OCI-LY7 (cell line): ENCODE results near the gene IFT43. TPM values are rescaled to one million over a fixed set of nuclear protein-coding genes. Genes with fewer than 3 reads are reported as not detected.
A peak's percentile ranks its signal among the peaks of the same experiment; 100 is the strongest.

Experiments used
- BruUV-seq: library from RNA; stranded (reverse); fragments of 400-500 nt; replicated peaks from 2 replicates; lab custom pipeline; 2021; lab: Mats Ljungman, UMichigan
- CTCF ChIA-PET: fragments of 300-600 bp; sonication (Branson Sonifier 250); formaldehyde crosslinking; loops from one replicate; lab custom pipeline; 2022; ENCODE audit warnings: antibody characterized with exemption; ENCODE audit not compliant: unreplicated experiment; lab: Charles Lee
- POLR2A ChIA-PET: fragments of 300-600 bp; sonication (Branson Sonifier 250); formaldehyde crosslinking; loops from one replicate; lab custom pipeline; 2022; ENCODE audit warnings: antibody characterized with exemption; lab: Charles Lee
- DNase-seq: peaks from one replicate; pipeline ENCODE4 v3.0.0-alpha.2; 2015; ENCODE audit warnings: low spot score
- H2AFZ ChIP-seq: fragments of 200-600 bp; sonication (generic), shearing (Covaris generic); 2 replicates; pipeline ENCODE4 v1.6.1; 2014; ENCODE audit warnings: mild to moderate bottlenecking, antibody characterized with exemption, low read length, moderate library complexity
- H3K27ac ChIP-seq: fragments of 200-600 bp; sonication (generic); 2 replicates; pipeline ENCODE4 v1.5.1; 2014; ENCODE audit warnings: mixed run types, low read depth, mild to moderate bottlenecking, moderate library complexity, low read length, inconsistent platforms; ENCODE audit not compliant: poor library complexity, severe bottlenecking
- H3K36me3 ChIP-seq: fragments of 200-600 bp; sonication (generic); 2 replicates; pipeline ENCODE4 v1.6.1; 2014; ENCODE audit warnings: mild to moderate bottlenecking, antibody characterized with exemption, low read length, moderate library complexity, mixed read lengths; ENCODE audit not compliant: insufficient read depth
- H3K4me1 ChIP-seq: fragments of 200-600 bp; sonication (generic); 2 replicates; pipeline ENCODE4 v1.5.1; 2014; ENCODE audit warnings: mild to moderate bottlenecking, low read length; ENCODE audit not compliant: insufficient read depth, poor library complexity, severe bottlenecking
- H3K4me2 ChIP-seq: fragments of 200-600 bp; sonication (generic); 2 replicates; pipeline ENCODE4 v1.6.1; 2014; ENCODE audit warnings: mild to moderate bottlenecking, low read length
- H3K4me3 ChIP-seq: fragments of 200-600 bp; sonication (generic); 2 replicates; pipeline ENCODE4 v1.5.1; 2014; ENCODE audit warnings: mild to moderate bottlenecking, low read depth, low read length; ENCODE audit not compliant: poor library complexity, severe bottlenecking
- H3K79me2 ChIP-seq: fragments of 200-600 bp; sonication (generic); 2 replicates; pipeline ENCODE4 v1.6.1; 2016; ENCODE audit warnings: low read depth, mild to moderate bottlenecking, low read length, moderate library complexity, mixed read lengths; ENCODE audit not compliant: insufficient read depth
- H3K9me2 ChIP-seq: fragments of 200-600 bp; sonication (generic); 2 replicates; pipeline ENCODE4 v1.6.1; 2016; ENCODE audit warnings: mild to moderate bottlenecking, low read length, mixed read lengths; ENCODE audit not compliant: insufficient read depth
- H3K9me3 ChIP-seq: fragments of 200-600 bp; sonication (generic); 2 replicates; pipeline ENCODE4 v1.6.1; 2014; ENCODE audit warnings: mild to moderate bottlenecking, mixed run types, low read length, mixed read lengths
- H4K20me1 ChIP-seq: fragments of 200-600 bp; sonication (generic); 2 replicates; pipeline ENCODE4 v1.6.1; 2014; ENCODE audit warnings: mild to moderate bottlenecking, antibody characterized with exemption, low read length, moderate library complexity, mixed read lengths; ENCODE audit not compliant: insufficient read depth
- EZH2phosphoT487 ChIP-seq: fragments of 200-600 bp; sonication (generic); IDR thresholded peaks from 2 replicates; pipeline ENCODE4 v1.6.1; 2018; ENCODE audit warnings: low read depth, borderline replicate concordance, mild to moderate bottlenecking, mixed run types, antibody characterized with exemption, low read length, moderate library complexity, mixed read lengths
- intact Hi-C: fragments of 100-400 bp; cut with micrococcal nuclease; formaldehyde crosslinking; loops from one replicate; pipeline ENCODE4 v1.10.0; 2022; ENCODE audit not compliant: unreplicated experiment
- total RNA-seq, 2 experiments: library from RNA; depleted of rRNA in 1 of 2; stranded (reverse); fragments of >200 nt in 1 of 2; shearing (Covaris generic) in 1 of 2; gene quantifications; 2 replicates each; pipeline ENCODE4 v1.2.3, GENCODE V29; 2014 to 2022
- TF ChIP-seq, protein P1 (sequence below): fragments of 200-600 bp; sonication (generic); conservative IDR thresholded peaks from 2 replicates; pipeline ENCODE4 v1.5.1; 2014; ENCODE audit warnings: mild to moderate bottlenecking, antibody characterized with exemption, low read length, moderate library complexity, mixed read lengths

IFT43 gene
- total RNA-seq, 2 experiments from 2014 or later: 9.3 to 13.6 TPM

DNA sequence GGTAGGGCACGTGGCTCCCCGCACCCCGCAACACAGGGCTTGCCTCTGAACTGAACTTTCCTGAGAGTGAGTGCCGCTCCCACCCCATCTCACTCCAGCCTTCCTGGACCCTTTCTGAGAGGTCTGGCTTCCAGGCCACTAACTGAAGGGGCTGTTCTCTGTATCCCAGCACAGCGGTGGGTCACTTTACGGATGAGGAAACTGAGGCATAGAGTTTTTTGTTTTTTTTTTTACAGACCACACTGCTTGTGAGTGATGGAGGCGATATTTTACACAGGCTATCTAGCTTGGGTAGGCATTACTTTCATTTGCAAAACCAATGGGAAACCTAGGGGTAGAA is 2.6 kb upstream of the IFT43 start:
- TF ChIP-seq, protein P1, sequence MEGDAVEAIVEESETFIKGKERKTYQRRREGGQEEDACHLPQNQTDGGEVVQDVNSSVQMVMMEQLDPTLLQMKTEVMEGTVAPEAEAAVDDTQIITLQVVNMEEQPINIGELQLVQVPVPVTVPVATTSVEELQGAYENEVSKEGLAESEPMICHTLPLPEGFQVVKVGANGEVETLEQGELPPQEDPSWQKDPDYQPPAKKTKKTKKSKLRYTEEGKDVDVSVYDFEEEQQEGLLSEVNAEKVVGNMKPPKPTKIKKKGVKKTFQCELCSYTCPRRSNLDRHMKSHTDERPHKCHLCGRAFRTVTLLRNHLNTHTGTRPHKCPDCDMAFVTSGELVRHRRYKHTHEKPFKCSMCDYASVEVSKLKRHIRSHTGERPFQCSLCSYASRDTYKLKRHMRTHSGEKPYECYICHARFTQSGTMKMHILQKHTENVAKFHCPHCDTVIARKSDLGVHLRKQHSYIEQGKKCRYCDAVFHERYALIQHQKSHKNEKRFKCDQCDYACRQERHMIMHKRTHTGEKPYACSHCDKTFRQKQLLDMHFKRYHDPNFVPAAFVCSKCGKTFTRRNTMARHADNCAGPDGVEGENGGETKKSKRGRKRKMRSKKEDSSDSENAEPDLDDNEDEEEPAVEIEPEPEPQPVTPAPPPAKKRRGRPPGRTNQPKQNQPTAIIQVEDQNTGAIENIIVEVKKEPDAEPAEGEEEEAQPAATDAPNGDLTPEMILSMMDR: no peak
- no peak for TF ChIP-seq EZH2phosphoT487
- Histone ChIP-seq H3K9me3 (no peaks in the 10 kb centered on the region), H3K27ac (no peak overlapping the region), H3K4me3 (peak overlapping the region; percentile 76), H3K4me2 (peak overlapping the region; percentile 98), H4K20me1 (no peaks in the 10 kb centered on the region), H3K79me2 (no peaks in the 10 kb centered on the region), H3K36me3 (no peaks in the 10 kb centered on the region), H3K9me2 (no peaks in the 10 kb centered on the region), H2AFZ (peak overlapping the region; percentile 13; the same call in 1 of the 2 replicates), H3K4me1 (peaks cover 37% of the 10 kb centered on the region)
- no peak for DNase-seq
- intact Hi-C loops: no loop called here
- ChIA-PET CTCF (interaction anchor here (0.8 to 1.3 kb wide), 2 partner anchors 77 to 274 kb away, joined by 3 to 9 read pairs; no protein-coding TSS in a partner anchor), POLR2A (interaction anchor here (0.6 to 1.3 kb wide), 6 partner anchors 74 to 1181 kb away, joined by 3 to 5 read pairs (median 4); no protein-coding TSS in a partner anchor)
- no TSS peak for BruUV-seq

DNA sequence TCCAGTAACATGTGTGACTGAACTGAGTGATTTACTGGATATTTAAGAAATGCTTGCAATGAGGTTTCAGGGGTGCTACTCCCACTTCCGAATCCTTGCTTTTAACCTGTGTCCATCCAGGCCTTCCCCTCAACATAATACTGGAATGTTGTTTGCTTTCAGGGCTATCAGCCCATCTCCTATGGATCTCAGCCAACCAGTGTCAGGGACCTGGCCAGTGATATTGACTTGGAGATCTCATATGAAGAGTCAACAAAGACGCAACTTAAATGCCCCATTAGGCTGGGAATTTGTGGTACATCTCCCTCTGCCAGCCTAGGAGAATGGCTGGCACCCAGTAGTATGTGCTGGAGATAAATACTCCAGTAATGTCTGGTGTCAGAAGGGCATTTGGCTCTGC is 889 bp upstream of the IFT43 start:
- intact Hi-C loops: no loop called here
- Histone ChIP-seq H3K9me3 (no peaks in the 10 kb centered on the region), H3K4me3 (no peak overlapping the region), H3K4me1 (peaks cover 25% of the 10 kb centered on the region), H3K36me3 (no peaks in the 10 kb centered on the region), H3K27ac (no peak overlapping the region), H4K20me1 (no peaks in the 10 kb centered on the region), H3K4me2 (no peak overlapping the region), H3K79me2 (no peaks in the 10 kb centered on the region), H2AFZ (no peak overlapping the region), H3K9me2 (no peaks in the 10 kb centered on the region)
- no peak for TF ChIP-seq EZH2phosphoT487
- TF ChIP-seq, protein P1: no peak
- CTCF ChIA-PET: no interaction called here
- POLR2A ChIA-PET: interaction anchor here (0.8 to 1.4 kb wide), 2 partner anchors 10 to 275 kb away, joined by 3 read pairs; no protein-coding TSS in a partner anchor
- no peak for DNase-seq
- no TSS peak for BruUV-seq

DNA sequence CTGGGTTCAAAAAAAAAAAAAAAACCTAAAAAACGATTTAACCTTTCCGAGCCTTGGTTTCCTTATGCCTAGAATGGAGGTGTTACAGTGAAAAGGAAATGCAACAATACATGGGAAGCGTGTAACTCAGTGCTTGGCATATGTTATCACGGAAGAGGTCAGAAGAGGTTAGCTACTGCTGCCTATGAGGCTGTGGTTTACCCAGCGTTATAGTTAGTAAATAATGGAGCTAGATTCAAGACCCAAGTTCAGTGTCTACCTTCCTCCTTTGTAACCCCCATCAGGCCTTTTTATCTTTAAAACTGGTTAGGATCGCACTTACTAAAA is 839 bp downstream of the IFT43 start:
- intact Hi-C loops: no loop called here
- Histone ChIP-seq H3K27ac (no peak overlapping the region), H3K9me2 (no peaks in the 10 kb centered on the region), H3K4me2 (peak overlapping the region; percentile 99), H4K20me1 (no peaks in the 10 kb centered on the region), H2AFZ (peak overlapping the region; percentile 98; the same call in 1 of the 2 replicates), H3K79me2 (no peaks in the 10 kb centered on the region), H3K4me3 (peak overlapping the region; percentile 95), H3K9me3 (no peaks in the 10 kb centered on the region), H3K4me1 (peaks cover 23% of the 10 kb centered on the region), H3K36me3 (no peaks in the 10 kb centered on the region)
- TF ChIP-seq, protein P1: no peak
- TF ChIP-seq EZH2phosphoT487: no peak
- ChIA-PET POLR2A (interaction anchor here (0.7 to 1.2 kb wide), 3 partner anchors 10 to 1165 kb away, joined by 4 to 6 read pairs (median 6); no protein-coding TSS in a partner anchor), CTCF (no interaction called here)
- no peak for DNase-seq
- BruUV-seq: no TSS peak
